Kidney epithelial cell (primary cell): Measurements from ENCODE around the gene TBC1D22A. TPM values are rescaled to one million over a fixed set of nuclear protein-coding genes. Genes with fewer than 3 reads are reported as not detected.

Experiments used
- DNase-seq: peaks from one replicate; pipeline ENCODE4 v3.0.0-alpha.2; 2010; ENCODE audit warnings: low read depth
- H3K27me3 ChIP-seq: 2 replicates; pipeline ENCODE4 v1.6.0; 2011; ENCODE audit warnings: low read length; ENCODE audit not compliant: control insufficient read depth, insufficient read depth
- H3K36me3 ChIP-seq: 2 replicates; pipeline ENCODE4 v1.5.1; 2011; ENCODE audit warnings: low read length; ENCODE audit not compliant: control insufficient read depth, insufficient read depth
- H3K4me3 ChIP-seq: 2 replicates; pipeline ENCODE4 v1.5.1; 2011; ENCODE audit warnings: low read depth, mild to moderate bottlenecking, control low read depth, low read length
- CTCF ChIP-seq: IDR thresholded peaks from 2 replicates; pipeline ENCODE4 v1.5.1; 2011; ENCODE audit warnings: mild to moderate bottlenecking, moderate library complexity, low read length, control low read depth, inconsistent platforms; ENCODE audit not compliant: insufficient read depth, poor library complexity, severe bottlenecking
- total RNA-seq: library from RNA; depleted of rRNA; stranded (reverse); fragments of >200 nt; gene quantifications from 2 replicates; pipeline ENCODE4 v1.2.3, GENCODE V29; 2015

The TBC1D22A gene
- total RNA-seq, 1 donor from 2014 or later = 25.7 TPM

- no peak for DNase-seq
- no peak overlapping the region for H3K4me3 ChIP-seq
- H3K36me3 ChIP-seq = no peaks in the 10 kb centered on the region
- H3K27me3 ChIP-seq = no peaks in the 10 kb centered on the region
- no peak for TF ChIP-seq CTCF
Observed at GRCh38 chr22:46829941-46830715, 67.7 kb downstream of the TBC1D22A start.

GRCh38 chr22:46830841-46831240 lies 68.4 kb downstream of the TBC1D22A start:
- H3K27me3 ChIP-seq = no peaks in the 10 kb centered on the region
- H3K36me3 ChIP-seq = no peaks in the 10 kb centered on the region
- DNase-seq = no peak
- TF ChIP-seq CTCF = no peak
- no peak overlapping the region for H3K4me3 ChIP-seq

- DNase-seq = no peak
- peak; percentile 31 for TF ChIP-seq CTCF
- Histone ChIP-seq H3K4me3 (no peak overlapping the region), H3K27me3 (no peaks in the 10 kb centered on the region), H3K36me3 (no peaks in the 10 kb centered on the region)
Observed at GRCh38 chr22:46833228-46833627, 70.8 kb downstream of the TBC1D22A start.

DNA sequence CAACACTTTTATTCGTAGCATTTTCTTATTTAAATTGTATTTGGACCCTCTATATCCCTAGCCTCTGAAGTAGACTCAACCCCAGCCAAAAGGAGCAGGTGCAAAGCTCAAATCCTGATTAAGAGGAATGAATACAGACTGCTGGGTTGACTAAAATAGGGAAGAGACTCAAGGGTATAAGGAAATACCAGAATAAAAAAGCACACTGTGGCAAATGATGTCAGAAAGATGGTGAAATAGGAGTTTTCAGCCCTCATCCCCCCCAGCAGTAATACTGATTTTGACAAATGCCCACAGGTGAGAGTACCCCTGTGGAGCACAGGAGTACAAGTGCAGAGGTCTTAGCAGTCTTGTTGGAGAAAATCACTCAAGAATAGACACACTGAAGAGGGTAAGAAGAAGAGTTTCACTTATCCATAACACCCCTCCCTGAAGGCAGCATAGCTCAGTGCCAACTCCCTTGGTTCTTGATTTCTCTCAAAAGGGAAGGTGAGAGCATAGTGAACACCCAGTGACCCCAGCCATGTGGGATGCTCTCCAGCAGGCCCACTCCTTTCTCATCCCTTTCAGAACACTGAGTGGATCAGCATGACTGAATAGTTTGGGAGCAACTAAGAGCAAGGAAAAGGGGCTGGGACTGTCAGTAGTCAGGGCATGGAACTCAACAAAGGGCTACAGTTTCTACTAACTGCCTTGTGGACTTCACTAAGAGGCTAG lies 71.7 kb downstream of the TBC1D22A start:
- Histone ChIP-seq H3K4me3 (no peak overlapping the region), H3K27me3 (no peaks in the 10 kb centered on the region), H3K36me3 (no peaks in the 10 kb centered on the region)
- TF ChIP-seq CTCF = no peak
- no peak for DNase-seq

DNA sequence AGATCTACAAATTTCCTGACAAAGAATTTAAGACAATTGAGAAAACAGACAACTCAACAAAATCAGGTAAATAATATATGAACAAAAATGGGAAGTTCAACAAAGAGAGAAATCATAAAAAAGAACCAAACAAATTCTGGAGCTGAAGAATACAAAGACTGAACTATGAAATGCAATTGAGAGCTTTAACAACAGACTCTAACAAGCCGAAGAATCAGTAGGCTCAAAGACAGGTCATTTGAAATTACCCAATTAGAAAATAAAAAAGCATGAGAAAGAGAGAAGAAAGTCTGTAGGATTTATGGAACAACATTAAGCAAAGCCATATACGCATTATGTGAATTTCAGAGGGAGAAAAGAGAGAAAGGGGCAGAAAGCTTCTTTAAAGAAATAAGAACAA lies 72.8 kb downstream of the TBC1D22A start:
- H3K36me3 ChIP-seq = no peaks in the 10 kb centered on the region
- TF ChIP-seq CTCF = no peak
- no peaks in the 10 kb centered on the region for H3K27me3 ChIP-seq
- no peak for DNase-seq
- H3K4me3 ChIP-seq = no peak overlapping the region
